ENCODE results near the gene PEA15.

PEA15 gene

DNA sequence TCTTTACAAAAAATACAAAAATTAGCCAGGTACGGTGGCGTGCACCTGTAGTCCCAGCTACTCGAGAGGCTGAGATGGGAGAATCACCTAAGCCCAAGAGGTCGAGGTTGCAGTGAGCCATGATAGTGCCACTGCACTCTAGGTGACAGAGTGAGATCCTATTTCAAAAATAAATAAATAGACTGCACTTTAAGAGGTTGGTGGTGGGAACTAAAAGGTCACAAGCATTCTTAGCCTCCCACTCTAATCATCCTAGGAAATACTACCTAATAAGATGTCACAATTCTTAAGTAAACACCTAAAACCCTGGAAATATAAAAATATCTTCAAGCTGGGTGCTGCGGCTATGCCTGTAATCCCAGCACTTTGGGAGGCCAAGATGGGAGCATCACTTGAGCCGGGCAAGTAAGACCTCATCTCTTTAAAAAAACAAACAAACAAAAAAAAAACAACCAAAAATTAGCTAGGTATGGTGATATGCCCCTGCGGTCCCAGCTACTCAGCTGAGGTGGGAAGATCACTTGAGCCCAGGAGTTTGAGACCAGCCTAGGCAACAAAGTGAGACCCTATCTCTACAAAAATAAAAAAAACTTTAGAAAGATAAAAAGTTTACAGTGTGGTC is 53.1 kb downstream of the PEA15 start:
- no peaks in the 10 kb centered on the region for H3K27me3 ChIP-seq (ENCODE audit: control insufficient read depth in 1 of 2, insufficient read depth in 1 of 2, low read length in 2 of 2)
- 94% methylated on average over 6 of the region's 7 CpGs for WGBS

DNA sequence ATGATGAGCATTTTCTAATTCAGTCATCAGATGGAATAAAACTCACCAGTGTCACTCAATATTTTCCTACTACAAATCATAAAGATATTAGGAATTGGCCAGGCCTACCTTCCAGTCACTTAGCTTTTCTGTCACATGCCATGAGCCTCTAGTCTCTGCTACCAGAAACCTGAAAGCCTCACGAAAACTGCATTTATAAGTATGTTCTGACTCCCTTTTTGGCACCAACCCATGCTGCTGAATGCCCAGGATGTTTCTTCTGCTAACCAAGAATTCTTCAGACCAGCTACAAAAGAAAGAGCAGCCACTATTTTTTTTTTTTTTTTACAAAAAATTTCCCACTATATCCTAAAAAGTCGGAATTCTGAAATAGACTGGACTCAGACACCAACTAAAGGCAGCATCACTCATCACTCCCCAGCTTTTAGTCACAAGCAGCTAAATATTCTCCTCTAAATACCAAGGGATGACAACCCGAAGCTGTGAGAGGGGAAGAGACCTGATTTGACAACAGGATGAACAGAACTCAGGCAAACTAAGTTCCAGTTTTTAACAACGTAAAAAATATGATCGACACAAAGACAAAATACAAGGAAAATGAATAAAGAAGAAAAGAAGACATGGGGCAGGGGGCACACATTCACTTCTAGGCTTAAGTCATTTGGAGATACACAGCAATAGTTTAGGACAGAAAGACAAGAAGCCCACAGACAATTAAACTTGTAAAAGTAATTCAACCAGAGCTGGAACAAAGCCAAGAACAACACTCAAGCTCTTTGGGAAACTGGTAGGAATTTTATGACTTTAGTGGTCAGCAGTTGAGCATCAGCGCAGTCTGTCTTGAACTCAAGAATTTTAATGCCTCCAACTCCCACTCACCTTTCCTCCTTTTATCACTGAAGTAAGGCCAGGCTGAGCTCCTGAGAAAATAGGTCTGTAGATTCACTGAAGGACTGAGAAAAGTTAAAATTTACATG is 55.5 kb downstream of the PEA15 start:
- Histone ChIP-seq H2BK15ac (ENCODE audit: low read depth, poor library complexity, severe bottlenecking) (no peak overlapping the region), H3K23ac (ENCODE audit: low read length in 2 of 2) (no peak overlapping the region), H3K36me3 (ENCODE audit: control insufficient read depth in 1 of 2, insufficient read depth in 2 of 2, low read depth in 1 of 2, low read length in 2 of 2) (peaks cover 0 to 5% of the 10 kb centered on the region in 2 experiments), H3K27me3 (ENCODE audit: control insufficient read depth in 1 of 2, insufficient read depth in 1 of 2, low read length in 2 of 2) (no peaks in the 10 kb centered on the region), H3K9ac (ENCODE audit: low read length) (peak overlapping the region; percentile 98), H3K9me3 (ENCODE audit: control insufficient read depth, low read length) (no peaks in the 10 kb centered on the region), H2AFZ (ENCODE audit: low read depth, low read length) (no peak overlapping the region), H3K4me1 (ENCODE audit: control insufficient read depth, insufficient read depth, low read depth, low read length) (peaks cover 2% of the 10 kb centered on the region), H4K8ac (ENCODE audit: low read length) (no peak overlapping the region), H2AK5ac (ENCODE audit: low read length, severe bottlenecking) (no peak overlapping the region), H3K18ac (ENCODE audit: low read depth in 1 of 2, low read length in 2 of 2) (no peak overlapping the region), H2BK12ac (ENCODE audit: low read length in 2 of 2) (no peak overlapping the region), H3K4ac (ENCODE audit: low read depth in 1 of 2, low read length in 2 of 2) (no peak overlapping the region), H3K4me3 (ENCODE audit: insufficient read depth in 1 of 2, low read depth in 1 of 2, low read length in 2 of 2) (peak overlapping the region in 1 of 2 experiments; percentile 97), H3K79me1 (replicated peaks; ENCODE audit: low read length, poor library complexity, severe bottlenecking) (peaks cover 10% of the 10 kb centered on the region), H4K91ac (ENCODE audit: low read length) (no peak overlapping the region), H2BK5ac (ENCODE audit: low read depth, low read length, poor library complexity, severe bottlenecking) (no peak overlapping the region), H3K14ac (ENCODE audit: low read length in 2 of 2) (no peak overlapping the region), H3K4me2 (ENCODE audit: low read length, poor library complexity, severe bottlenecking) (peak overlapping the region; percentile 41), H2BK120ac (ENCODE audit: low read depth, low read length) (no peak overlapping the region), H3K27ac (ENCODE audit: low read length, poor library complexity, severe bottlenecking) (peak overlapping the region; percentile 57)
- 78% methylated on average over 4 of the region's 6 CpGs for WGBS
- DNase-seq, result peak; percentile 79

More for the DNA sequence above, 53.1 kb downstream of the PEA15 start:
- H4K8ac ChIP-seq (ENCODE audit: low read length), result no peak overlapping the region
- no peak overlapping the region for H2BK15ac ChIP-seq (ENCODE audit: low read depth, poor library complexity, severe bottlenecking)
- peaks cover 4% of the 10 kb centered on the region for H3K4me1 ChIP-seq (ENCODE audit: control insufficient read depth, insufficient read depth, low read depth, low read length)
- DNase-seq, result no peak
- no peak overlapping the region for H2AFZ ChIP-seq (ENCODE audit: low read depth, low read length)
- no peak overlapping the region for H3K18ac ChIP-seq (ENCODE audit: low read depth in 1 of 2, low read length in 2 of 2)
- H3K9me3 ChIP-seq (ENCODE audit: control insufficient read depth, low read length), result no peaks in the 10 kb centered on the region
- H3K9ac ChIP-seq (ENCODE audit: low read length), result no peak overlapping the region
- no peak overlapping the region for H2AK5ac ChIP-seq (ENCODE audit: low read length, severe bottlenecking)
- no peak overlapping the region for H4K91ac ChIP-seq (ENCODE audit: low read length)
- H3K4me3 ChIP-seq (ENCODE audit: insufficient read depth in 1 of 2, low read depth in 1 of 2, low read length in 2 of 2), result no peak overlapping the region
- H3K79me1 ChIP-seq (replicated peaks; ENCODE audit: low read length, poor library complexity, severe bottlenecking), result peaks cover 19% of the 10 kb centered on the region
- H3K4ac ChIP-seq (ENCODE audit: low read depth in 1 of 2, low read length in 2 of 2), result no peak overlapping the region
- no peak overlapping the region for H2BK120ac ChIP-seq (ENCODE audit: low read depth, low read length)
- H3K4me2 ChIP-seq (ENCODE audit: low read length, poor library complexity, severe bottlenecking), result no peak overlapping the region
- no peak overlapping the region for H3K27ac ChIP-seq (ENCODE audit: low read length, poor library complexity, severe bottlenecking)
- H2BK12ac ChIP-seq (ENCODE audit: low read length in 2 of 2), result no peak overlapping the region
- H2BK5ac ChIP-seq (ENCODE audit: low read depth, low read length, poor library complexity, severe bottlenecking), result no peak overlapping the region
- no peak overlapping the region for H3K23ac ChIP-seq (ENCODE audit: low read length in 2 of 2)
- no peak overlapping the region for H3K14ac ChIP-seq (ENCODE audit: low read length in 2 of 2)
- peaks cover 3 to 5% of the 10 kb centered on the region in 2 experiments for H3K36me3 ChIP-seq (ENCODE audit: control insufficient read depth in 1 of 2, insufficient read depth in 2 of 2, low read depth in 1 of 2, low read length in 2 of 2)

DNA sequence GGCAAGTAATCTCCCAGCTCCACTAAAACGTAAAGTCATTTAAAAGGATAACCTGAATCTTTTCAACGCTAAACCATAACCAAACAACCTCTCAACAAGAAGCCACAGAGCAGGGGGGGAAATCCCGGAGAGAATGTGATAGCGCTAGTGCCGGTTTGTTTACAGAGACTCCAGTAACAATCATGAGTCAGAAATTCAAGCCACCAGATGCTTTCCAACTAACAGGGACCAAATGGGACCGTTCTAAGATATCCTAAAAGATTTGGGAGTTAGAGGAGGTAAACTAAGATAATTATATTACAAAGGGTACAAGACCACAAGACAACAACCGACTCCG is 56.3 kb downstream of the PEA15 start:
- Histone ChIP-seq H3K9me3 (ENCODE audit: control insufficient read depth, low read length) (no peaks in the 10 kb centered on the region), H3K79me1 (replicated peaks; ENCODE audit: low read length, poor library complexity, severe bottlenecking) (peaks cover 10% of the 10 kb centered on the region), H3K4ac (ENCODE audit: low read depth in 1 of 2, low read length in 2 of 2) (peak overlapping the region; percentile 75 to 100), H4K8ac (ENCODE audit: low read length) (peak overlapping the region; percentile 79), H2AK5ac (ENCODE audit: low read length, severe bottlenecking) (no peak overlapping the region), H3K4me1 (ENCODE audit: control insufficient read depth, insufficient read depth, low read depth, low read length) (peaks cover 2% of the 10 kb centered on the region), H3K27ac (ENCODE audit: low read length, poor library complexity, severe bottlenecking) (peak overlapping the region; percentile 79), H3K9ac (ENCODE audit: low read length) (peak overlapping the region; percentile 98), H3K27me3 (ENCODE audit: control insufficient read depth in 1 of 2, insufficient read depth in 1 of 2, low read length in 2 of 2) (no peaks in the 10 kb centered on the region), H3K14ac (ENCODE audit: low read length in 2 of 2) (no peak overlapping the region), H3K4me2 (ENCODE audit: low read length, poor library complexity, severe bottlenecking) (peak overlapping the region; percentile 84), H2BK5ac (ENCODE audit: low read depth, low read length, poor library complexity, severe bottlenecking) (no peak overlapping the region), H3K36me3 (ENCODE audit: control insufficient read depth in 1 of 2, insufficient read depth in 2 of 2, low read depth in 1 of 2, low read length in 2 of 2) (peaks cover 0 to 5% of the 10 kb centered on the region in 2 experiments), H3K4me3 (ENCODE audit: insufficient read depth in 1 of 2, low read depth in 1 of 2, low read length in 2 of 2) (peak overlapping the region; percentile 93 to 97), H3K23ac (ENCODE audit: low read length in 2 of 2) (no peak overlapping the region), H2BK120ac (ENCODE audit: low read depth, low read length) (peak overlapping the region; percentile 43), H3K18ac (ENCODE audit: low read depth in 1 of 2, low read length in 2 of 2) (peak overlapping the region; percentile 74 to 100), H2AFZ (ENCODE audit: low read depth, low read length) (no peak overlapping the region), H2BK12ac (ENCODE audit: low read length in 2 of 2) (no peak overlapping the region), H4K91ac (ENCODE audit: low read length) (no peak overlapping the region), H2BK15ac (ENCODE audit: low read depth, poor library complexity, severe bottlenecking) (no peak overlapping the region)
- WGBS, result 0% methylated on average over 5 of the region's 8 CpGs
- peak; percentile 97 for DNase-seq

Data from mesenchymal stem cell (in vitro differentiated cells and primary cell).